ENCODE data around the gene NAGA.

Gene NAGA

GRCh38 chr22:42086051-42086450, 15.4 kb upstream of the NAGA start:
- Histone ChIP-seq H3K9me3 (ENCODE audit: control insufficient read depth, low read length) (no peaks in the 10 kb centered on the region), H3K27me3 (replicated peaks; ENCODE audit: control insufficient read depth, insufficient read depth, low read length) (no peaks in the 10 kb centered on the region), H3K4me3 (ENCODE audit: low read length) (no peak overlapping the region), H3K4me1 (ENCODE audit: control insufficient read depth, insufficient read depth, low read length) (peaks cover 9% of the 10 kb centered on the region), H3K36me3 (ENCODE audit: control insufficient read depth, insufficient read depth, low read length, severe bottlenecking) (peaks cover 43% of the 10 kb centered on the region), H3K9ac (ENCODE audit: low read length) (no peak overlapping the region)
- DNase-seq (ENCODE audit: low read depth): no peak

GRCh38 chr22:42084874-42085273, 14.3 kb upstream of the NAGA start:
- H3K9me3 ChIP-seq (ENCODE audit: control insufficient read depth, low read length): no peaks in the 10 kb centered on the region
- no peak overlapping the region for H3K4me3 ChIP-seq (ENCODE audit: low read length)
- no peak overlapping the region for H3K9ac ChIP-seq (ENCODE audit: low read length)
- peaks cover 14% of the 10 kb centered on the region for H3K4me1 ChIP-seq (ENCODE audit: control insufficient read depth, insufficient read depth, low read length)
- DNase-seq (ENCODE audit: low read depth): no peak
- no peaks in the 10 kb centered on the region for H3K27me3 ChIP-seq (replicated peaks; ENCODE audit: control insufficient read depth, insufficient read depth, low read length)
- peaks cover 43% of the 10 kb centered on the region for H3K36me3 ChIP-seq (ENCODE audit: control insufficient read depth, insufficient read depth, low read length, severe bottlenecking)

GRCh38 chr22:42083119-42083518, 12.5 kb upstream of the NAGA start:
- Histone ChIP-seq H3K9me3 (ENCODE audit: control insufficient read depth, low read length) (no peaks in the 10 kb centered on the region), H3K27me3 (replicated peaks; ENCODE audit: control insufficient read depth, insufficient read depth, low read length) (no peaks in the 10 kb centered on the region), H3K36me3 (ENCODE audit: control insufficient read depth, insufficient read depth, low read length, severe bottlenecking) (peaks cover 43% of the 10 kb centered on the region), H3K9ac (ENCODE audit: low read length) (no peak overlapping the region), H3K4me1 (ENCODE audit: control insufficient read depth, insufficient read depth, low read length) (peaks cover 16% of the 10 kb centered on the region), H3K4me3 (ENCODE audit: low read length) (no peak overlapping the region)
- DNase-seq (ENCODE audit: low read depth): no peak

- no peaks in the 10 kb centered on the region for H3K9me3 ChIP-seq (ENCODE audit: control insufficient read depth, low read length)
- H3K27me3 ChIP-seq (replicated peaks; ENCODE audit: control insufficient read depth, insufficient read depth, low read length): no peaks in the 10 kb centered on the region
- peaks cover 23% of the 10 kb centered on the region for H3K4me1 ChIP-seq (ENCODE audit: control insufficient read depth, insufficient read depth, low read length)
- H3K9ac ChIP-seq (ENCODE audit: low read length): peak overlapping the region; percentile 94
- H3K36me3 ChIP-seq (ENCODE audit: control insufficient read depth, insufficient read depth, low read length, severe bottlenecking): peaks cover 34% of the 10 kb centered on the region
- H3K4me3 ChIP-seq (ENCODE audit: low read length): peak overlapping the region; percentile 90
- DNase-seq (ENCODE audit: low read depth): peak; percentile 72
Measured at GRCh38 chr22:42080287-42080686, 9.7 kb upstream of the NAGA start.

- DNase-seq (ENCODE audit: low read depth): peak; percentile 100
- peaks cover 28% of the 10 kb centered on the region for H3K4me1 ChIP-seq (ENCODE audit: control insufficient read depth, insufficient read depth, low read length)
Measured at GRCh38 chr22:42079319-42080251, 9.0 kb upstream of the NAGA start, which contains the start of gene SMDT1. Gene SMDT1, plus strand, starts transcription at chr22:42079700. Its CDS starts 69 bp downstream, at chr22:42079769.

GRCh38 chr22:42078469-42079318, 8.1 kb upstream of the NAGA start:
- Histone ChIP-seq H3K9me3 (ENCODE audit: control insufficient read depth, low read length) (no peaks in the 10 kb centered on the region), H3K27me3 (replicated peaks; ENCODE audit: control insufficient read depth, insufficient read depth, low read length) (no peaks in the 10 kb centered on the region), H3K36me3 (ENCODE audit: control insufficient read depth, insufficient read depth, low read length, severe bottlenecking) (peaks cover 20% of the 10 kb centered on the region), H3K4me1 (ENCODE audit: control insufficient read depth, insufficient read depth, low read length) (peaks cover 32% of the 10 kb centered on the region), H3K4me3 (ENCODE audit: low read length) (peak overlapping the region; percentile 90), H3K9ac (ENCODE audit: low read length) (peak overlapping the region; percentile 94)
- peak; percentile 25 for DNase-seq (ENCODE audit: low read depth)

More at GRCh38 chr22:42079319-42080251, 9.0 kb upstream of the NAGA start, which contains the start of gene SMDT1:
- Histone ChIP-seq H3K9me3 (ENCODE audit: control insufficient read depth, low read length) (no peaks in the 10 kb centered on the region), H3K27me3 (replicated peaks; ENCODE audit: control insufficient read depth, insufficient read depth, low read length) (no peaks in the 10 kb centered on the region), H3K36me3 (ENCODE audit: control insufficient read depth, insufficient read depth, low read length, severe bottlenecking) (peaks cover 27% of the 10 kb centered on the region), H3K9ac (ENCODE audit: low read length) (peak within 1 kb of the TSS; percentile 94), H3K4me3 (ENCODE audit: low read length) (peak within 1 kb of the TSS; percentile 90)

GRCh38 chr22:42077486-42078125, 7.0 kb upstream of the NAGA start:
- H3K4me1 ChIP-seq (ENCODE audit: control insufficient read depth, insufficient read depth, low read length): peaks cover 37% of the 10 kb centered on the region
- no peaks in the 10 kb centered on the region for H3K27me3 ChIP-seq (replicated peaks; ENCODE audit: control insufficient read depth, insufficient read depth, low read length)
- peaks cover 14% of the 10 kb centered on the region for H3K36me3 ChIP-seq (ENCODE audit: control insufficient read depth, insufficient read depth, low read length, severe bottlenecking)
- H3K9ac ChIP-seq (ENCODE audit: low read length): peak overlapping the region; percentile 94
- no peaks in the 10 kb centered on the region for H3K9me3 ChIP-seq (ENCODE audit: control insufficient read depth, low read length)
- H3K4me3 ChIP-seq (ENCODE audit: low read length): no peak overlapping the region
- DNase-seq (ENCODE audit: low read depth): no peak

- Histone ChIP-seq H3K9ac (ENCODE audit: low read length) (no peak overlapping the region), H3K4me3 (ENCODE audit: low read length) (no peak overlapping the region), H3K4me1 (ENCODE audit: control insufficient read depth, insufficient read depth, low read length) (peaks cover 37% of the 10 kb centered on the region), H3K9me3 (ENCODE audit: control insufficient read depth, low read length) (no peaks in the 10 kb centered on the region), H3K36me3 (ENCODE audit: control insufficient read depth, insufficient read depth, low read length, severe bottlenecking) (peaks cover 11% of the 10 kb centered on the region), H3K27me3 (replicated peaks; ENCODE audit: control insufficient read depth, insufficient read depth, low read length) (no peaks in the 10 kb centered on the region)
- DNase-seq (ENCODE audit: low read depth): no peak
Measured at GRCh38 chr22:42076764-42077485, 6.3 kb upstream of the NAGA start.

- H3K9ac ChIP-seq (ENCODE audit: low read length): peak overlapping the region; percentile 95
- no peaks in the 10 kb centered on the region for H3K27me3 ChIP-seq (replicated peaks; ENCODE audit: control insufficient read depth, insufficient read depth, low read length)
- no peak for DNase-seq (ENCODE audit: low read depth)
- H3K36me3 ChIP-seq (ENCODE audit: control insufficient read depth, insufficient read depth, low read length, severe bottlenecking): peaks cover 11% of the 10 kb centered on the region
- no peaks in the 10 kb centered on the region for H3K9me3 ChIP-seq (ENCODE audit: control insufficient read depth, low read length)
- peaks cover 42% of the 10 kb centered on the region for H3K4me1 ChIP-seq (ENCODE audit: control insufficient read depth, insufficient read depth, low read length)
- H3K4me3 ChIP-seq (ENCODE audit: low read length): peak overlapping the region; percentile 82
Measured at GRCh38 chr22:42074846-42075676, 4.4 kb upstream of the NAGA start.

Data from adipocyte (in vitro differentiated cells).